Left colon (tissue), 2 donors: ENCODE results near the gene EIF2S2. TPM values are rescaled to one million over a fixed set of nuclear protein-coding genes. Genes with fewer than 3 reads are reported as not detected.

Source experiments
- ATAC-seq: fragments of 200-7000 bp; cut with Tn5 transposase; one replicate; pipeline ENCODE4 v1.9.1; 2020; ENCODE audit warnings: mild to moderate bottlenecking, moderate library complexity
- DNase-seq, 2 donors: peaks; one replicate each; pipeline ENCODE4 v3.0.0-alpha.2; 2020
- intact Hi-C, 2 donors: fragments of 100-400 bp; cut with DNase I in 1 of 2; cut with micrococcal nuclease in 1 of 2; formaldehyde crosslinking; loops; one replicate each; pipeline versions ENCODE4 v1.11.2 to v1.14.0; 2022; cut with DNase I, micrococcal nuclease
- microRNA-seq, 2 donors: library from miRNA; unstranded; fragments of <30 nt; microRNA quantifications; one replicate each; pipeline versions ENCODE4 v1.1.0 to v1.2.0, GENCODE V29; 2020
- total RNA-seq, 2 donors: library from RNA; stranded (reverse); fragmentation: NEBNext Ultra II Directional; extraction: Animal tissue kit (Norgen Biotek cat#: 25700); gene quantifications; one replicate each; pipeline ENCODE4 v1.2.1, GENCODE V29; 2021
- donor health status: DM: no; HTN: no; CAD: no.
- donor health status: DM: yes; HTN: yes; CAD: no.

EIF2S2 gene
- total RNA-seq, 2 donors from 2014 or later, result 39.8 to 51.1 TPM

- DNase-seq (no peak), ATAC-seq (no peak)
- intact Hi-C loops, result no loop called here
These were observed 64.9 kb downstream of the EIF2S2 start for GRCh38 chr20:34047010-34047687.

- intact Hi-C loops, result no loop called here
- peak; percentile 34 for ATAC-seq
- no peak for DNase-seq
These were observed 65.9 kb downstream of the EIF2S2 start for GRCh38 chr20:34045930-34046725.

GRCh38 chr20:34045294-34045693, 66.7 kb downstream of the EIF2S2 start:
- DNase-seq (no peak), ATAC-seq (peak; percentile 61)
- intact Hi-C loops, result no loop called here

- DNase-seq, result no peak
- no peak for ATAC-seq
- intact Hi-C loops, result no loop called here
These were observed 69.0 kb downstream of the EIF2S2 start for GRCh38 chr20:34043025-34043424.

GRCh38 chr20:34042262-34042661, 69.8 kb downstream of the EIF2S2 start:
- no peak for ATAC-seq
- DNase-seq, result no peak
- intact Hi-C loops, result no loop called here

GRCh38 chr20:34041226-34041625, 70.8 kb downstream of the EIF2S2 start:
- no peak for ATAC-seq
- intact Hi-C loops, result no loop called here
- no peak for DNase-seq

- DNase-seq (no peak), ATAC-seq (no peak)
- intact Hi-C loops, result no loop called here
These were observed 71.6 kb downstream of the EIF2S2 start for GRCh38 chr20:34040300-34040995.

Small RNA genes within 50 kb of the gene (microRNA-seq; reads per million reads assigned to microRNA genes)
- gene MIR4755, result 0 reads per million in 2 donors

Other genes starting within 250 kb of the EIF2S2 start
- 100 to 1,000 TPM; 190 to 191 TPM for gene RALY, start 118.3 kb downstream of the EIF2S2 start, total RNA-seq
- gene ASIP, start 129.2 kb upstream of the EIF2S2 start, total RNA-seq, result not detected
- 10 to 100 TPM; 72.9 to 73.9 TPM for gene AHCY, start 191.1 kb upstream of the EIF2S2 start, total RNA-seq